Caco-2 (cell line): Measurements from ENCODE around the gene EIF4E1B. TPM values are rescaled to one million over a fixed set of nuclear protein-coding genes. Genes with fewer than 3 reads are reported as not detected.

Source experiments
- BruUV-seq: library from RNA; stranded (reverse); fragments of 400-500 nt; replicated peaks from 2 replicates; lab custom pipeline; 2021; lab: Mats Ljungman, UMichigan
- CTCF ChIA-PET: fragments of 300-600 bp; sonication (Branson Sonifier 250); formaldehyde crosslinking; loops from one replicate; lab custom pipeline; 2022; ENCODE audit warnings: antibody characterized with exemption; lab: Charles Lee
- POLR2A ChIA-PET: fragments of 300-600 bp; sonication (Branson Sonifier 250); formaldehyde crosslinking; loops from one replicate; lab custom pipeline; 2022; ENCODE audit warnings: antibody characterized with exemption; lab: Charles Lee
- DNase-seq, 2 experiments: peaks; one replicate each; pipeline versions ENCODE4 v3.0.0 to v3.0.0-alpha.2; 2020 to 2022
- H3K27me3 ChIP-seq: replicated peaks from 2 replicates; pipeline ENCODE4 v1.6.0; 2011; ENCODE audit warnings: low read length; ENCODE audit not compliant: control insufficient read depth, insufficient read depth
- H3K36me3 ChIP-seq: 2 replicates; pipeline ENCODE4 v1.5.1; 2011; ENCODE audit warnings: low read length; ENCODE audit not compliant: control insufficient read depth, insufficient read depth
- H3K4me1 ChIP-seq: fragments of 250-450 bp; sonication (Bioruptor Pico); 2 replicates; pipeline ENCODE4 v1.5.1; 2020; ENCODE audit warnings: mild to moderate bottlenecking
- H3K4me3 ChIP-seq: 2 replicates; pipeline ENCODE4 v1.5.1; 2011; ENCODE audit warnings: low read depth, mild to moderate bottlenecking, control low read depth, low read length
- H3K9me3 ChIP-seq: fragments of 250-450 bp; sonication (Bioruptor Pico); 2 replicates; pipeline ENCODE4 v1.5.1; 2020; ENCODE audit warnings: mild to moderate bottlenecking, moderate library complexity
- H3K27ac Mint-ChIP-seq: one replicate; pipeline ENCODE4 v1.8.0; 2022; ENCODE audit warnings: mixed read lengths; ENCODE audit not compliant: unreplicated experiment
- H3K27me3 Mint-ChIP-seq: one replicate; pipeline ENCODE4 v1.8.0; 2022; ENCODE audit warnings: mixed read lengths; ENCODE audit not compliant: insufficient read depth, unreplicated experiment
- H3K36me3 Mint-ChIP-seq: one replicate; pipeline ENCODE4 v1.8.0; 2022; ENCODE audit warnings: mild to moderate bottlenecking, mixed read lengths; ENCODE audit not compliant: insufficient read depth, unreplicated experiment
- H3K4me1 Mint-ChIP-seq: one replicate; pipeline ENCODE4 v1.8.0; 2022; ENCODE audit warnings: low read depth, mixed read lengths; ENCODE audit not compliant: unreplicated experiment
- H3K4me3 Mint-ChIP-seq: one replicate; pipeline ENCODE4 v1.8.0; 2022; ENCODE audit warnings: mild to moderate bottlenecking, moderate library complexity, mixed read lengths; ENCODE audit not compliant: unreplicated experiment
- H3K9me3 Mint-ChIP-seq: one replicate; pipeline ENCODE4 v1.8.0; 2022; ENCODE audit warnings: mixed read lengths; ENCODE audit not compliant: unreplicated experiment
- CTCF ChIP-seq, 2 experiments: fragments of 200-600 bp in 1 of 2; IDR thresholded peaks; 1 replicate in 1 of 2; 2 replicates in 1 of 2; pipeline versions ENCODE4 v1.5.1 to v1.8.0; 2011 to 2022; ENCODE audit warnings: antibody characterized with exemption in 1 of 2, control low read depth in 1 of 2, inconsistent platforms in 1 of 2, low read depth in 1 of 2, low read length in 1 of 2, mild to moderate bottlenecking in 1 of 2, moderate library complexity in 1 of 2; ENCODE audit not compliant: insufficient read depth in 1 of 2, severe bottlenecking in 1 of 2, unreplicated experiment in 1 of 2
- intact Hi-C: fragments of 100-400 bp; cut with micrococcal nuclease; formaldehyde crosslinking; loops from one replicate; pipeline ENCODE4 v1.10.0; 2022; ENCODE audit not compliant: unreplicated experiment
- total RNA-seq: library from RNA; stranded (reverse); gene quantifications from 2 replicates; pipeline ENCODE4 v1.2.3, GENCODE V29; 2022

The EIF4E1B gene
- total RNA-seq, 1 experiment from 2014 or later = not detected

DNA sequence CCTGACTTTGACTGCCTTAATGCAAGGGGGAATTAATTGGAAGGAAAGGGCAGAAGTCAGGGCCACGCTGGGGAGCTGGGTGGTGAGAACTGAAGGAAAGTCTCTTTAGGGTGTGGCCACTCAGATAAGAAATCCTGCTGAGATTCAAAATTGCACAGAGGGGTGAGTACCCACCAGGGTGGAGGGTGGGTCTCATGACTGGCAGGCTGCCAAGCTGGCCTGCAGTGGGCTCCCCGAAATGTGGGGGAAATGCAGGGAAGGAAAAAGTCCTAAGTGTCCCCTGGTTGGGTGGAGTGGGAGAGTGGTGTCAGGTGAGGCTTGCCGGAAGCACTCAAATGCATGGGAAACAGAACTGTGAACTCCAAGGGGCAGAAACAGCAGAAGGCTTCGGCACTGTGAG, 40.9 kb downstream of the EIF4E1B start:
- Histone ChIP-seq H3K4me3 (no peak overlapping the region), H3K36me3 (no peaks in the 10 kb centered on the region), H3K27me3 (no peaks in the 10 kb centered on the region), H3K4me1 (no peaks in the 10 kb centered on the region), H3K9me3 (no peaks in the 10 kb centered on the region)
- CTCF ChIA-PET = interaction anchor here (0.9 kb wide), 1 partner anchor 11 kb away, joined by 3 read pairs; no protein-coding TSS in a partner anchor
- POLR2A ChIA-PET = no interaction called here
- H3K36me3 Mint-ChIP-seq = no peaks in the 10 kb centered on the region
- intact Hi-C loops = no loop called here
- BruUV-seq = no TSS peak
- no peak for TF ChIP-seq CTCF (IDR thresholded peaks at IDR 0.05; ENCODE audit: insufficient read depth in 1 of 2, low read depth in 1 of 2, low read length in 1 of 2, severe bottlenecking in 1 of 2, unreplicated experiment in 1 of 2)
- no peaks in the 10 kb centered on the region for H3K9me3 Mint-ChIP-seq
- H3K4me3 Mint-ChIP-seq = no peak overlapping the region
- DNase-seq = no peak
- H3K4me1 Mint-ChIP-seq = no peaks in the 10 kb centered on the region
- peaks cover 8% of the 10 kb centered on the region for H3K27me3 Mint-ChIP-seq
- no peak overlapping the region for H3K27ac Mint-ChIP-seq

DNA sequence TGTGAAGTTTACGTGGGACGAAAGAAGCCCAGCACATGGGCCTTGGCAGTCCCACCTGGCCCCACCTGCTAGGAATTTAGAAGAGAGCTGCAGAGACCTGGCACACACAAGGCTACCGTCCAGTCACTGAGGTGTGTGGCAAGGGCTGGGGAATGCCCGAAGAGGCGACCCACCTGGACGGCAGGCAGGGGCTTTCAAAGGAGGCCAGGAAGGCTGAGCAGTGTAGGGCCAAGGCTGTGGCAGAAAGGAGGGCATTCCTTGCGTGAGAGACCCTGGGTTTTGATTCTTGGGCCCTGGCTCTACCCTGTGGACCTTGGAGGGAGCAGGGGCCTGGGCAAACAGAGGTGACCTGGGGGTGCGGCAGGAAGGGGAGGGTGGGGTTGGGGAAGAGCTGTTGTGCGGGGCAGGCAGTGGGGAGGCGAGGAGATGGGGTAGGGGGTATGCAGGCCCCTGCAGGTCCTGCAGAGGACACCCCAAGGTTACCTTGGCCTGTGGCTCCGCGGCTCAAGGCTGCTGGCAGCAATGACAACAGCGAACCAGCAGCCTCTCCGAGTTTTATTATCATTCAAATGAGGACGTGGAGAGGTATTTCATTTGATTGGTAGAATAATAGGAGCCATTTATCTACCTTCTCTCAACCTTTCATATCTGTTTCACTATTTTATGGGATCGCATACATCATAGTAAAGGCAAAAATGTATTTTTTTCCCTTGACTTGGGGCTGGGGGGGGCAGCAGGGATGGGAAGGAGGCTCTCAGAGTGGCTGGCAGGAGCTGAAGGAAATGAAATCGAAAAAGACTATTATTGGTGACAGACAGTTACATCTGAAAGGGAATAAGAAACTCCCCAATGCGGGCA, 41.6 kb downstream of the EIF4E1B start:
- Histone ChIP-seq H3K9me3 (no peaks in the 10 kb centered on the region), H3K4me1 (no peaks in the 10 kb centered on the region), H3K4me3 (no peak overlapping the region), H3K27me3 (no peaks in the 10 kb centered on the region), H3K36me3 (no peaks in the 10 kb centered on the region)
- no TSS peak for BruUV-seq
- H3K4me1 Mint-ChIP-seq = no peaks in the 10 kb centered on the region
- CTCF ChIA-PET = interaction anchor here (0.9 to 1.6 kb wide), 2 partner anchors 11 to 12 kb away, joined by 3 to 5 read pairs; no protein-coding TSS in a partner anchor
- H3K9me3 Mint-ChIP-seq = no peaks in the 10 kb centered on the region
- H3K27me3 Mint-ChIP-seq = peaks cover 7% of the 10 kb centered on the region
- no peaks in the 10 kb centered on the region for H3K36me3 Mint-ChIP-seq
- no peak overlapping the region for H3K4me3 Mint-ChIP-seq
- intact Hi-C loops = no loop called here
- no peak for TF ChIP-seq CTCF (IDR thresholded peaks at IDR 0.05; ENCODE audit: insufficient read depth in 1 of 2, low read depth in 1 of 2, low read length in 1 of 2, severe bottlenecking in 1 of 2, unreplicated experiment in 1 of 2)
- POLR2A ChIA-PET = no interaction called here
- no peak for DNase-seq
- no peak overlapping the region for H3K27ac Mint-ChIP-seq

DNA sequence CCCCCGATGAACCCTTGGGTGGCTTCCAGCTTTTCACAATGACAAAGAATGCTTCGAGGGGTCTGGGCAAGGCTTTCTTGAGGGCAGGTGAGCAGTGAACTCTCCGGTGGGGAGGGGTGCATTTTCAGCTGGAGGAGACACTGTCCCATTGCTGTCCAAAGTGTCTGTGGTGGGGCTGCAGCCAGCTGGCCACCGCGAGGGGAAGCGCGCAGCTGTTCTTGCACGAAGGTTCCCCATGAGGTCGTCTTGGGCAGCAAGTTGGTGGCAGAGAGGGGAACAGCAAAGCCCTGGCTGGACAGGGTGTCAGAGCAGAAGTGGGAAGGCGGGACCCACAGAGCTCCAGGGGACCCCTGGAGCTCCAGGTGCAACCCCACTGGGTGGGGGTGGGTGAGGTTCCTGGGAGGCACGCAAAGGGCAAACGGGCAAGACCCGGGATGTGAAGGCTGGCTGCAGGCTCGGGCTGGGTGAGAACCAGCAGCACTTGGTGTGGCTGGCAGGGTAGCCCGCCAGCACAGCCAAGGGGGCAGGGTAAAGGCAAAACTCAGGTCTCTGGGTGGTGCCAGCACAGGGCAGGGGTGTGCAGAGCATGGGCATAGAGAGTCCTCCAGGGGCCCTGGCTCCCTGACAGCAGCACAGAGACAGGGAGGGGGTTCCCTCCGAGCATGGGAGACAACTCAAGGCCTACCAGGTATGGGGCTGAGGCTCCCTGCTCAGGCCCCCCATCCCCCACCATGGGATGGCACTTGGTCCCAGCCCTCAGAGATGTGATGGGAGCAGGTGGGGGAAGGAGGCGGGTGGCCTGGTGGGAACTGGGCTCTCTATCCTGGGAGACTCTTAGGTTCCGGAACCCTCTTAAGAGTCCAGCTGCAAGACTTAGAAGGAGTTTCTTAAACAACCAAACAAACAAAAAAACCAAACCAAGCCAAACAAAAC, 43.4 kb downstream of the EIF4E1B start:
- no TSS peak for BruUV-seq
- H3K4me3 ChIP-seq = no peak overlapping the region
- Mint-ChIP-seq H3K27ac (no peak overlapping the region), H3K4me3 (no peak overlapping the region), H3K4me1 (no peaks in the 10 kb centered on the region), H3K27me3 (peaks cover 2% of the 10 kb centered on the region), H3K9me3 (no peaks in the 10 kb centered on the region), H3K36me3 (no peaks in the 10 kb centered on the region)
- intact Hi-C loops = no loop called here
- ChIA-PET CTCF (interaction anchor here (1.6 kb wide), 1 partner anchor 13 kb away, joined by 5 read pairs; no protein-coding TSS in a partner anchor), POLR2A (no interaction called here)
- no peaks in the 10 kb centered on the region for H3K9me3 ChIP-seq
- H3K36me3 ChIP-seq = no peaks in the 10 kb centered on the region
- DNase-seq = no peak
- TF ChIP-seq CTCF (IDR thresholded peaks at IDR 0.05; ENCODE audit: insufficient read depth in 1 of 2, low read depth in 1 of 2, low read length in 1 of 2, severe bottlenecking in 1 of 2, unreplicated experiment in 1 of 2) = no peak
- H3K4me1 ChIP-seq = no peaks in the 10 kb centered on the region
- H3K27me3 ChIP-seq = no peaks in the 10 kb centered on the region
